GM19043 (cell line): ENCODE measurements around the gene DNAJB13.
"Not testable (repeated sequence)": the region's sequence is repeated elsewhere in the genome, so short reads cannot be mapped to it uniquely, and the experiment has no call there.

Experiments used
- ATAC-seq: cut with Tn5 transposase; IDR thresholded peaks from one replicate; pipeline ENCODE4 v1.9.1; 2021; ENCODE audit warnings: low read depth; ENCODE audit not compliant: unreplicated experiment

The DNAJB13 gene

GRCh38 chr11:73976451-73977151, 25.8 kb downstream of the DNAJB13 start:
- ATAC-seq: no peak

- no peak for ATAC-seq
These were observed 27.2 kb downstream of the DNAJB13 start for GRCh38 chr11:73977856-73978519.

GRCh38 chr11:73978576-73979086, 27.8 kb downstream of the DNAJB13 start:
- no peak for ATAC-seq

- peak; percentile 46 for ATAC-seq
These were observed 29.5 kb downstream of the DNAJB13 start for GRCh38 chr11:73980001-73980961.

- no peak for ATAC-seq
These were observed 30.4 kb downstream of the DNAJB13 start for GRCh38 chr11:73981051-73981805.

- peak; percentile 36 for ATAC-seq
These were observed 31.8 kb downstream of the DNAJB13 start, which contains the start of gene UCP2 for GRCh38 chr11:73982595-73982989. TSS of gene UCP2 (minus strand) at chr11:73982843. CDS start at chr11:73978378, 4,465 bp downstream.

GRCh38 chr11:73982990-73983740, 32.3 kb downstream of the DNAJB13 start:
- peak; percentile 67 for ATAC-seq

GRCh38 chr11:73983741-73984538, 33.1 kb downstream of the DNAJB13 start:
- ATAC-seq: no peak

GRCh38 chr11:73985661-73986060, 34.8 kb downstream of the DNAJB13 start:
- ATAC-seq: not testable (repeated sequence)

GRCh38 chr11:73988227-73988626, 37.4 kb downstream of the DNAJB13 start:
- ATAC-seq: no peak

- ATAC-seq: no peak
These were observed 38.3 kb downstream of the DNAJB13 start for GRCh38 chr11:73989156-73989555.

- no peak for ATAC-seq
These were observed 39.9 kb downstream of the DNAJB13 start for GRCh38 chr11:73990730-73991129.

GRCh38 chr11:73991471-73992006, 40.7 kb downstream of the DNAJB13 start:
- no peak for ATAC-seq

GRCh38 chr11:73995247-73995646, 44.4 kb downstream of the DNAJB13 start:
- peak; percentile 48 for ATAC-seq

- no peak for ATAC-seq
These were observed 44.9 kb downstream of the DNAJB13 start for GRCh38 chr11:73995731-73996130.

GRCh38 chr11:73996161-73996747, 45.4 kb downstream of the DNAJB13 start:
- no peak for ATAC-seq

GRCh38 chr11:73997120-73997770, 46.4 kb downstream of the DNAJB13 start:
- no peak for ATAC-seq
